Astrocyte of the hippocampus (primary cell): ENCODE results near the gene CCL28.

Source experiments
- DNase-seq: peaks from one replicate; pipeline ENCODE4 v3.0.0; 2011; ENCODE audit warnings: low read depth, low spot score

Gene CCL28

GRCh38 chr5:43357878-43358281 is 54.3 kb downstream of the CCL28 start:
- DNase-seq, result no peak

GRCh38 chr5:43357067-43357466 is 55.1 kb downstream of the CCL28 start:
- DNase-seq, result no peak

- DNase-seq, result no peak
Observed at GRCh38 chr5:43354774-43355173, 57.4 kb downstream of the CCL28 start.

GRCh38 chr5:43353668-43354067 is 58.5 kb downstream of the CCL28 start:
- DNase-seq, result no peak

DNA sequence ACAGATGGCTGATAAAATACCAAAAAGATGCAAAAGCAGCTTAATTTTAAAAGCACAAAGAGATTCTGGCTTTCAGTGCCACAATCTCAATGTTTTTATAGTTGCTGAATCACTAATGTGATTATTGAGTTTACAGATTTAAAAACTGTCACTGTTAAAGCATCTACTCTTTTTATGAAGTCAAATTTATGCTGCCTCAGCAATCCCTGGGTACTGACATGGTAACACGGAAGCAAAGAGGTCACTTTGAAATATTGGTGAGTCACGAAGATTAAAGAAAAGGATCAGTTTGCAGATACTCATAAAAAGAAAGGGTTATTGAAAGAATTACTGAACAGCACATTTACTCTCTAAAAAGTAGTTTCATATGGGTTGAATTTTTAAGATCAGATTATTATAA is 59.3 kb downstream of the CCL28 start:
- no peak for DNase-seq

- DNase-seq, result no peak
Observed at GRCh38 chr5:43352131-43352530, 60.1 kb downstream of the CCL28 start.

- no peak for DNase-seq
Observed at GRCh38 chr5:43348861-43349363, 63.3 kb downstream of the CCL28 start.

- DNase-seq, result no peak
Observed at GRCh38 chr5:43348207-43348606, 64.0 kb downstream of the CCL28 start.

GRCh38 chr5:43338862-43339261 is 73.3 kb downstream of the CCL28 start:
- no peak for DNase-seq

DNA sequence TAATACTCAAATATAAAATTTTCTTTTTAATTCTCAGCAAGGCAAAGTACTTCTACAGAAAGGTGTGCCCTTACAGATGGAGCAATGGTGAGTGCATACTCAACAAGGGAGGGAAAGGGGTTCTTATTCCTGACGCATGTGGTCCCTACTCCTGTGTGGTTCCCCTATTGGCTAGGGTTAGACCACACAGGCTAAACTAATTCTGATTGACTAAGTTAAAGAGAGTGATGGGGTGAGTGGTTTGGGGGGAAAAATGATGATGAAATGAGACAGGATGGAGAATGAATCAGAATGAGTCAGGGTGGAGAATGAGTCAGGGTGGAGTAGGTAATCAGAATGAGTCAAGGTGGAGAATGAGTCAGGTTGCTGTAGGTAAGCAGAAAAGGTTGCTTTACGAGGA is 76.0 kb downstream of the CCL28 start:
- no peak for DNase-seq

GRCh38 chr5:43335681-43336080 is 76.5 kb downstream of the CCL28 start:
- no peak for DNase-seq

DNA sequence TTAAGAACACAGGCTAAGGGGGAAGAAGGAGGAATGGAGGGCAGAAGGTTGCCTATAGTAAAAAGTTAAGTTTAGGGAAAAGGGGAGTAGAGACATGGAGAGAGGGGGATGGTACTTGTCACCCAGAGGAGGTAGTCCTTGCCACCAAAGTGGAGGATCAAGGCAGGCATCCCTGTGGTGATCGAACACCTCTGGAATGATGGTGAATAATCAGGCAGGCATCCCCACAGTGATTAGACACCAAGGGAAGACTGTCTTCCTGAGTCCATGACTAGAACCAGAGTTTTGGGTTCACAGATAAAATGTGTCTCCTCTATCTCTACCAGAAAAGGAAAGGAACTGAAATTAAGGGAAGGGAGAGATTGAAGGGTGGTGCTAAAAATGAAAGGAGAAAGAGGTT is 79.8 kb downstream of the CCL28 start:
- no peak for DNase-seq
